HG03439 (cell line): ENCODE results near the gene FRMPD4.
"Not testable (repeated sequence)": the region's sequence is repeated elsewhere in the genome, so short reads cannot be mapped to it uniquely, and the experiment has no call there.

ENCODE experiments used
- ATAC-seq: cut with Tn5 transposase; IDR thresholded peaks from one replicate; pipeline ENCODE4 v1.9.1; 2021; ENCODE audit warnings: mild to moderate bottlenecking, moderate library complexity; ENCODE audit not compliant: unreplicated experiment

The FRMPD4 gene

GRCh38 chrX:12138361-12139313, at the start of gene FRMPD4:
Gene FRMPD4, plus strand, starts transcription at chrX:12138473. Its CDS starts 499 bp downstream, at chrX:12138972.
- no peak for ATAC-seq

- ATAC-seq, result no peak
Observed at GRCh38 chrX:12089740-12090139, 48.5 kb upstream of the FRMPD4 start.

DNA sequence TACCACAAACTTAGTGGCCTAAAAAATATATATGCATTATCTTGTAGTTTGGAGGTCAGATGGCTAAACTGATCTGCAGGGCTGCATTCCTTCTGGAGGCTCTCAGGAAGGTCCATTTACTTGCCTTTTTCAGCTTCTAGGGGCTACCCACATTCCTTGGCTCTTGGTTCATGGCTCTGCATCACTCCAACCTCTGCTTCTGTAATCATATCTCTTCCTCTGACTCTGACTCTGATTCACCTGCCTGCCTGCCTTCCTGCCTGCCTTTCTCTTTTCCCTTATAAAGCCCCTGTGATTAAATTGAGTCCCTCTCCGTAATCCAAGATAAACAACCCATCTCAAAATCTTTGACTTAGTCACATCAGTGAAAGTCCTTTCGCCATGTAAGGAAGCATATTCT, 25.0 kb upstream of the FRMPD4 start:
- no peak for ATAC-seq

GRCh38 chrX:12115377-12115776, 22.9 kb upstream of the FRMPD4 start:
- no peak for ATAC-seq

DNA sequence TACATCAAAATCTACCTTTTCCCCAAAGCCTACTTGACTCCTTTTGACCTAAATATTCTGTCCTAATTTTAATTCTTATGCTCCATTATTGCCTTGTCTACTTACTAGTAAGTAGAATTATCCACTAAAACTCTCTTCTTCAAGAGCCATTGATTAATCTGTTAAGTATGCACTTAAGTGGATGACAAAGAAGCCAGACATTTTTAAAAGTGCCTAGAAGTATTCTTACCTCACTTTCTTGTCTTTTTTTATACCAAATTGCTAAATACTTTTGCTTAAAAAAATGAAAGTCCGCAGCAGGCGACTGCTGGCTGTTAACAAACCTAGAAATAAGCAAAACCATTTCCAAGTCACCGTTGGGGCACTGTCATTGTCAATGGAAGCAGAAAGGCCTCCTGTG, 20.1 kb upstream of the FRMPD4 start:
- no peak for ATAC-seq

DNA sequence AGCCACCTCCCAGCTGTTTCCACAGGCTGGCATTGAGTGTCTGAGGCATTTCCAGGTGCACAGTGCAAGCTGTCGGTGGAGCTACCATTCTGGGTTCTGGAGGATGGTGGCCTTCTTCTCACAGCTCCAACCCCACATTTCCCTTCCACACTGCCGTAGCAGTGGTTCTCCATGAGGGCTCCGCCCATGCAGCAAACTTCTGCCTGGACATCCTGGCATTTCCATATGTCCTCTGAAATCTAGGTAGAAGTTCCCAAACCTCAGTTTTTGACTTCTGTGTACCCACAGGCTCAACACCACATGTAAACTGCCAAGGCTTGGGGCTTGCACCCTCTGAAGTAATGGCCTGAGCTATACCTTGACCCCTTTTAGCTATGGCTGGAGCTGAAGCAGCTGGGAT, 10.3 kb upstream of the FRMPD4 start:
- ATAC-seq, result no peak

DNA sequence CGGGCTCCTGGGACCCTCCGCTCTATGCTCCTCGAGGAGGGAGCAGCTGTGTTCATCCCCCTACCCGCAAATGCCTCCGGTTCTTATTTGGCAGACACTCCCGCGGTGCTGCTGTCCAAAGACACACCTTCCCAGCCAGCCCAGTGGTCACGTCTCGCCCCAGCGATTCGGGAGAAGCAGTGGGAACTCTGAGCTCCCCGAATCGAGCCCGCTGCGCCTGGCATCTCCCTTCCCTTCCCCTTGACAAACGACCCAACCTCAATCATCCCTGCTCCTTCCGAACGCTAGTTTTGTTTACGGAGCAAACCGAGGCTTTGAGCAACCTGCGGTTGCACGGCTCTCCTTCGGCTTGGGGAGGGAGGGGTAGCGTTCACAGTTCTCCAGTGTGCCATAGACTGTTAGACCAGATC, 317 bp upstream of the FRMPD4 start:
- ATAC-seq, result no peak

DNA sequence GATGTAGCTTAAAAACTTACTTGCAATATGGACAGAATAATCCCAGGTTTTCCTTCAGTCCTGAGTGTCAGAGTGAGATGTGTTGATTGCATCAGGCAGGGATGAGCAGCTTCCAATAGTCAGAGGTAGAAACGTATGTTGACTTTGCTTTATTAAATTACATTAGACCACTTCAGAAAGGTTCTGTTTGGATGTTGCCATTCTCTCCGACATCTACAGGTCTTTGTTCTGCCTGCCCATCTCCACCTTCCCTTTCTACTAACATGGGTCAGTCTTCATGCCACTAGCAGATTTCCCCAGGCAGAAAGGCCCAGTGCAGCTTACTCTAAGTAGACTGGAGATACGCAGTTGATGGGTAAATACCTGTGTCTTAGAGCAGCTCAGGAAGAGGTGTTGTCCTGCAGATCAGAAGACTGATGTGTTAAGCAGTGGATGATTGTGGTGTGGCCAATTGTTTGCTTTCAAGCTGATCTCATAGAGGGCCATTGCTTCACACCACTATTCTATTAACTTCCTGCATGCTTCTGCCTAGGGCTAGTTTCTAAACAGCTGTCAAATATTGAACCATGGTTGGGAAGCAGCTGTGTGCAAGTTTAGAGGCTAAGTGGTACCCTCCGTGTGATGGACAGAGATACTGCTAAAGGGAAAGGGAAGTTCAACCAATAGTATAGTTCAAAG, 1.8 kb downstream of the FRMPD4 start:
- ATAC-seq, result no peak

DNA sequence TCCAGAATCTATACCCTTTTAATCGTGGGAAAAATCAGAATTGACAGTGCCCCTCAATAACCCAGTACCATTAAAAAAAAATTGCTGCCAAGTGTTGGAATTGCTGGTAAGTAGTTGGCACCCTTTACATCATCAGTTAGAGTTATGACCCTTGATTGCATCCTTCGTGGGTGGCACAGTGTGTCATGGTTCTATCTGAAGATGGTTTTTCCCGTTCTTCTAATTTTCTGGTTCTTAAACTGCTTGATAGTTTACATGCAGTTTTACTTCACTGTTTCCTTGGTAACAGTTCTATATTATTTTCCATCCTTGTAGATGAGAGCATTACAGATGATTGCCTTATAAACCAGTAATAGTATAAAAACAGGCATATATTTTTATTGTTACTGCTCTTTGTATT, 3.2 kb downstream of the FRMPD4 start:
- ATAC-seq, result no peak

DNA sequence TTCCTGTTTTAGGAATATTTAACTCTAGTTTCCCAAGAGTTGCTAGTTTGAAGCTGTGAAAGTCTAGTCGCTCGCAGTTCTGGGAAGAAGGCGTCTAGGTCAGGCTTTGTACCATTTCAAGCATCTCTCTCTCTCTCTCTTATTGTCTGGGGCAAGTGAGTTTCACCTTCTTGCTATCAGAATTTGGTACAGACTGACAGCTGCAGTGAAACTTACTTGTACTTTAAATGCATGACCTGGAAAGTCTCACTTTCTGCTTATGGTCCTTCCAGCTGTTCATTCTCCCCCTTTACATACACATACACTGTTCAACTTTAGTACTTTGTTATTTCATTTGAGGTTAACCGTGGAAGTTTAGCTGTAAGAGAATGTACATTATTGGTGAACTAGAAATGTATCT, 4.4 kb downstream of the FRMPD4 start:
- no peak for ATAC-seq

DNA sequence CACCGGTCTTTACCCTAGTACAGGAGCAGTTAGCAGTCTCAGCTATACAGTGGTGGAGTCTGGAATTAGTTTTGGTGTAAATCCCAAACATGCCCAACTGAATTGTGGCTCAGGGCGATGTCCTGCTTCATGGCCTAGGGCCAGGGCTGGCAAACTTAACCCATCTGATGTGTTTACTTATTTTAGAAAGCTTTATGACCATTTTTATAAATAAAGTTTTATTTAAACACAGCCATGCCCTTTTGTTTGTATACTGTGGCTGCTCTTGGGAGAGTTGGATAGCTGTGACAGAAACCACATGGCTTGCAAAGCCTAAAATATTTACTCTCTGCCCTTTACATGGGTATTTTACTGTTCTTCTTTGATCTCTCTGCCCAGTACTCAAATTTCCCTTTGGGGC, 7.1 kb downstream of the FRMPD4 start:
- no peak for ATAC-seq

DNA sequence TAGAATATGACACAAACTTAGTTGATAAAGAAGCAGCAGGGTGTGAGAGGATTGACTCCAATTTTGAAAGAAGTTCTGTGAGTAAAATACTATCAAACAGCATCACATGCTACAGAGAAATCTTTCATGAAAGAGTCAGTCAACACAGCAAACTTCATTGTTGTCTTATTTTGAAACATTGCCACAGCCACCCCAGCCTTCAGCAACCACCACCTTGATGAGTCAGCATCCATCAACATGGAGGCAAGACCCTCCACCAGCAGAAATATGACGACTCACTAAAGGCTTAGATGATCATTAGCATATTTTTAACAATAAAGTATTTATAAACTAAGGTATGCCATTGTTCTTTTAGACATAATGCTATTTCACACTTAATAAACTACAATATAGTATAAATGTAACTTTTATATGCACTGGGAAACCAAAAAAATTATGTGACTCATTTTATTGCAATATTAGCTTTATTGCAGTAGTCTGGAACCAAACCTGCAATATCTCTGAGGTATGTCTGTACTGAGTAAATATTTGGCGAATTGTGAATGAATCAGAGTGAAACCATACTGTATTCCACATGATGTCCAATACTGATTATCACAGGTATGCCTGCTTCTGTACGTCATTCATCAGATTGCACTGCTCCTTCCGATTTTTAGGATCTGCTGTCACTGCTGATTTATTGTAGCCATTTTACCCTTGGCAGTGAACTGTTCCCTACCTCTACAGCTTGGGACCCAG, 11.6 kb downstream of the FRMPD4 start:
- no peak for ATAC-seq

GRCh38 chrX:12153317-12153716, 15.0 kb downstream of the FRMPD4 start:
- no peak for ATAC-seq

DNA sequence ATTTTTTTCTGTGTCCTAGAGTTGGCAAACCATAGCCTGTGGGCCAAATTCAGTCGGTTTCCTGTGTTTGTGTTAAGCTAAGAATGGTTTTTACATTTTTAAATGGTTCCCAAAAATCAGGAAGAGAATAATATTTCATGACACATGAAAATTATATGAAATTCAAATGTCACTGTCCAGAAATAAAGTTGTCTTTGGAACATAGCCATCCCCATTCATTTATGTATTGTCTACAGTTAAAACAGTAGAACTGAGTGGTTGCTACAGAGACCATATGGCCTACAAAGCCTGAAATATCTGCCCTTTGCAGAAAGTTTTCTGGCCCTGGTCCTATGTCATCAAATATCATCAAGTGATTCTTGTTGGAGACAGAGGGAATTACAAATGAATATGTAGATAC, 15.5 kb downstream of the FRMPD4 start:
- ATAC-seq, result no peak

DNA sequence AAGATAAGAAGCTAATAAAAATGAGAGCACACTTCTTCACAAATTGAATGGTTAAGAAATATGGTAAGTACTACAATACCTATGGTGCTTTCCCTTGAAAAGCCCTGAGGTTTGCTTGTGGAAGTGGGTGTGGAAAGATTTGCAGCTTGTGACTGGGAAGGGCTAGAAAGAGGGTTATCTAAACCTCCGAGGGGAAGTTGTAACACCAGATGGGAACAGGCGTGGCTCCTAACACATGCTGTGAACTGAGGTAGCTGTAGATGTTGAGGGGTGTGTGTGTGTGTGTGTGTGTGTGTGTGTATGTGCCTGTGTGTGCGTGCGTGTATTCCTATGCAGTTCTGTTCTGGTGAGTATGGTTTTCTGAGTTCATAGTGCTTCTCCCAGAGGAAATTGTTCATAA, 21.5 kb downstream of the FRMPD4 start:
- no peak for ATAC-seq

DNA sequence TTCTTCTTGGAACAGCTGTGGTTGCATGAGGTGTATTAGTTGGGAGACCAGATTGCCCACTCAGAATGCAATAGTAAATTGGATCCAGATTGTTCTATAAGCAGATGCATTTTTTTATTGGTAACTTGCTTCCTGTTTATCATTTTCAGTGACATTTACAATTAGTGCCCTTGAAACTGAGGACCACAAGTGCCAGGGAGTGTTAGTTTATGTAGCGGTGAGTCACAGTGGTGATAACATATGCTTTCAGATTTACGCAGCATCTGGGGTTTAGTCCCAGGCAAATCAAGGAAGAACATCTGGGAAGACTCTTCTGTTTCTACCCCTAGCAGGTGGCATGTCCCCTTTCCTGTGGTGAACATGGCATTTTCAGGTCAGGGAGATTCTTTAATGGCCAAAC, 24.1 kb downstream of the FRMPD4 start:
- no peak for ATAC-seq

- ATAC-seq, result not testable (repeated sequence)
Observed at GRCh38 chrX:12164180-12164579, 25.9 kb downstream of the FRMPD4 start.

- no peak for ATAC-seq
Observed at GRCh38 chrX:12170755-12171154, 32.5 kb downstream of the FRMPD4 start.

- no peak for ATAC-seq
Observed at GRCh38 chrX:12174358-12174757, 36.1 kb downstream of the FRMPD4 start.

- no peak for ATAC-seq
Observed at GRCh38 chrX:12197030-12197429, 58.8 kb downstream of the FRMPD4 start.

- no peak for ATAC-seq
Observed at GRCh38 chrX:12206413-12206812, 68.1 kb downstream of the FRMPD4 start.
